Measurements from ENCODE around the gene PDZD4.

- TF ChIP-seq CTCF (conservative IDR thresholded peaks at IDR 0.05) (no peak), ZFX (IDR thresholded peaks at IDR 0.05) (no peak)
These were observed 32.3 kb upstream of the PDZD4 start for GRCh38 chrX:153862369-153863250.
